HepG2 (cell line): ENCODE measurements around the gene JMJD1C. TPM values are rescaled to one million over a fixed set of nuclear protein-coding genes. Genes with fewer than 3 reads are reported as not detected.
A peak's percentile ranks its signal among the peaks of the same experiment; 100 is the strongest.

Source experiments
- ATAC-seq: fragments of 200-7000 bp; cut with Tn5 transposase; 3 replicates; pipeline ENCODE4 v1.9.1; 2020; ENCODE audit warnings: mild to moderate bottlenecking, moderate library complexity
- BruUV-seq: library from RNA; stranded (reverse); fragments of 400-500 nt; replicated peaks from 2 replicates; lab custom pipeline; 2021; lab: Mats Ljungman, UMichigan
- CTCF ChIA-PET: fragments of 300-600 bp; formaldehyde crosslinking; extraction: SDS; loops from one replicate; lab custom pipeline; 2021; ENCODE audit warnings: low total read pairs, inconsistent platforms, low intra/inter-chr PET ratio; lab: Yijun Ruan, JAX
- POLR2A ChIA-PET: fragments of 350-600 bp; sonication (Branson Sonifier 250); formaldehyde crosslinking; loops from one replicate; lab custom pipeline; 2020; ENCODE audit warnings: antibody characterized with exemption, inconsistent platforms; lab: Yijun Ruan, JAX
- DNase-seq: peaks from one replicate; pipeline ENCODE4 v3.0.0-alpha.2; 2015; ENCODE audit warnings: low spot score
- FAIRE-seq: peaks from 3 replicates; lab custom pipeline; 2011; peaks lifted over from hg19 to GRCh38; lab: Jason Lieb, UNC
- H2AFZ ChIP-seq: one replicate; pipeline ENCODE4 v1.6.1; 2011; ENCODE audit warnings: low read length, inconsistent platforms
- H3K27ac ChIP-seq: fragments of 300-600 bp; 3 replicates; pipeline ENCODE4 v1.8.0; 2011; ENCODE audit warnings: mixed run types, mild to moderate bottlenecking, mixed read lengths, low read length, inconsistent platforms; ENCODE audit not compliant: insufficient read depth; ENCODE audit errors: extremely low read length
- H3K27me3 ChIP-seq, 2 experiments: fragments of 200-600 bp in 1 of 2; 2 replicates in 1 of 2; 3 replicates in 1 of 2; pipeline versions ENCODE4 v1.6.0 to v1.8.0; 2011; ENCODE audit warnings: low read length in 2 of 2, mild to moderate bottlenecking in 2 of 2, moderate library complexity in 2 of 2, inconsistent platforms in 1 of 2; ENCODE audit not compliant: insufficient read depth in 2 of 2, control insufficient read depth in 1 of 2
- H3K36me3 ChIP-seq, 2 experiments: fragments of 200-600 bp in 1 of 2; replicated peaks in 1 of 2; 2 replicates in 1 of 2; 3 replicates in 1 of 2; pipeline versions ENCODE4 v1.5.1 to v1.8.0; 2011; ENCODE audit warnings: low read length in 2 of 2, inconsistent platforms in 1 of 2; ENCODE audit not compliant: insufficient read depth in 2 of 2, control insufficient read depth in 1 of 2
- H3K4me1 ChIP-seq: 2 replicates; pipeline ENCODE4 v1.5.1; 2012; ENCODE audit warnings: low read length, inconsistent platforms; ENCODE audit not compliant: insufficient read depth
- H3K4me2 ChIP-seq: 2 replicates; pipeline ENCODE4 v1.6.0; 2011; ENCODE audit warnings: low read depth, low read length, inconsistent platforms
- H3K4me3 ChIP-seq, 3 experiments: fragments of 200-600 bp in 1 of 3; sonication (generic), shearing (Covaris generic) in 1 of 3; replicated peaks in 1 of 3; 2 replicates each; pipeline ENCODE4 v1.5.1; 2011 to 2016; ENCODE audit warnings: low read length in 3 of 3, inconsistent platforms in 2 of 3, low read depth in 2 of 3, mild to moderate bottlenecking in 2 of 3, control low read depth in 1 of 3, mixed read lengths in 1 of 3; ENCODE audit not compliant: insufficient read depth in 1 of 3
- H3K79me2 ChIP-seq: one replicate; pipeline ENCODE4 v1.6.1; 2011; ENCODE audit warnings: low read length, inconsistent platforms; ENCODE audit not compliant: insufficient read depth
- H3K9ac ChIP-seq: 2 replicates; pipeline ENCODE4 v1.6.0; 2011; ENCODE audit warnings: mild to moderate bottlenecking, low read depth, low read length, inconsistent platforms; ENCODE audit not compliant: insufficient read depth
- H3K9me3 ChIP-seq: 2 replicates; pipeline ENCODE4 v1.5.1; 2012; ENCODE audit warnings: mild to moderate bottlenecking, low read length
- H4K20me1 ChIP-seq: 2 replicates; pipeline ENCODE4 v1.6.0; 2011; ENCODE audit warnings: inconsistent platforms, mild to moderate bottlenecking, low read length, moderate library complexity; ENCODE audit not compliant: insufficient read depth
- CBFB ChIP-seq: sonication (generic); formaldehyde crosslinking; IDR thresholded peaks from 2 replicates; pipeline ENCODE4 v1.4.0; 2020; ENCODE audit warnings: missing genetic modification reagents
- GPN1 ChIP-seq: sonication (generic); formaldehyde crosslinking; IDR thresholded peaks from 2 replicates; pipeline ENCODE4 v1.5.1; 2020; ENCODE audit warnings: missing genetic modification reagents, borderline replicate concordance
- HDAC2 ChIP-seq: sonication (generic); formaldehyde crosslinking; IDR thresholded peaks from 2 replicates; pipeline ENCODE4 v1.4.0; 2020; ENCODE audit warnings: missing genetic modification reagents
- RBAK ChIP-seq: sonication (generic); formaldehyde crosslinking; IDR thresholded peaks from 2 replicates; pipeline ENCODE4 v1.5.1; 2020; ENCODE audit warnings: mild to moderate bottlenecking, missing genetic modification reagents
- SATB2 ChIP-seq: sonication (generic); formaldehyde crosslinking; IDR thresholded peaks from 2 replicates; pipeline ENCODE4 v1.5.0; 2020; ENCODE audit warnings: missing genetic modification reagents
- SMARCE1 ChIP-seq: fragments of 450-650 bp; IDR thresholded peaks from 2 replicates; pipeline ENCODE4 v1.6.1; 2017; ENCODE audit warnings: borderline replicate concordance
- SOX13 ChIP-seq, 3 experiments: fragments of 450-650 bp in 1 of 3; sonication (generic) in 1 of 3; formaldehyde crosslinking in 1 of 3; IDR thresholded peaks in 2 of 3; conservative IDR thresholded peaks in 1 of 3; 2 replicates each; pipeline versions ENCODE4 v1.5.0 to v1.6.1; 2016 to 2020; ENCODE audit warnings: antibody characterized with exemption in 1 of 3, mild to moderate bottlenecking in 1 of 3, missing compliant biosample characterization in 1 of 3, missing genetic modification reagents in 1 of 3, moderate library complexity in 1 of 3
- TCF7 ChIP-seq: sonication (generic); IDR thresholded peaks from 2 replicates; pipeline ENCODE4 v1.6.1; 2016; ENCODE audit warnings: antibody characterized with exemption, low read depth
- ZNF260 ChIP-seq: sonication (generic); formaldehyde crosslinking; IDR thresholded peaks from 2 replicates; pipeline ENCODE4 v1.4.0; 2020; ENCODE audit warnings: missing genetic modification reagents, low read depth, mild to moderate bottlenecking, borderline replicate concordance
- ZNF446 ChIP-seq: sonication (generic); formaldehyde crosslinking; IDR thresholded peaks from 2 replicates; pipeline ENCODE4 v1.5.0; 2020; ENCODE audit warnings: mild to moderate bottlenecking, missing genetic modification reagents
- ZNF761 ChIP-seq: sonication (generic); formaldehyde crosslinking; conservative IDR thresholded peaks from 2 replicates; pipeline ENCODE4 v1.4.0; 2020; ENCODE audit warnings: mild to moderate bottlenecking, missing genetic modification reagents
- whole genome bisulfite sequencing: methylation state at CpG from one replicate; pipeline ENCODE4 v1.1.6; 2017; ENCODE audit warnings: low lambda C conversion rate; 5-methylcytosine and 5-hydroxymethylcytosine counted together
- in situ Hi-C: cut with HindIII; loops from 2 replicates; pipeline ENCODE4 v1.10.0; 2017; ENCODE audit warnings: low pct_unique_long_range_greater_than_20kb; ENCODE audit not compliant: extremely low pct_ligation_motif_present
- intact Hi-C: fragments of 100-400 bp; cut with micrococcal nuclease; formaldehyde crosslinking; loops from one replicate; pipeline ENCODE4 v1.10.0; 2022; ENCODE audit not compliant: unreplicated experiment
- polyA plus RNA-seq, 8 experiments: library from polyadenylated mRNA; depleted of rRNA in 3 of 8; stranded (reverse) in 7 of 8; unstranded in 1 of 8; fragments of >200 nt; fragmentation: Illumina TruSeq in 4 of 8; extraction: Trizol in 4 of 8; gene quantifications; 2 replicates each; pipeline versions ENCODE4 v1.2.1 to v1.2.3, GENCODE V29; 2011 to 2016; ENCODE audit warnings: low read depth in 4 of 8, missing spikeins in 1 of 8, mixed read lengths in 1 of 8; ENCODE audit not compliant: insufficient read depth in 1 of 8
- total RNA-seq, 5 experiments: library from RNA; depleted of rRNA; stranded (reverse); fragments of >200 nt; fragmentation: Illumina TruSeq; extraction: Trizol; gene quantifications; 2 replicates each; pipeline ENCODE4 v1.2.3, GENCODE V29; 2016; ENCODE audit warnings: low read depth in 1 of 5
- TF ChIP-seq, protein P1 (sequence below): sonication (generic); formaldehyde crosslinking; IDR thresholded peaks from 2 replicates; pipeline ENCODE4 v1.5.1; 2020; ENCODE audit warnings: mild to moderate bottlenecking, missing genetic modification reagents
- TF ChIP-seq, protein P2 (sequence below): sonication (generic); formaldehyde crosslinking; IDR thresholded peaks from 2 replicates; pipeline ENCODE4 v1.4.0; 2020; ENCODE audit warnings: missing genetic modification reagents

JMJD1C gene
- total and polyA plus RNA-seq, 2 of the 13 experiments (the other 11 are each of a cell fraction or from before 2014, with no cell fraction given), result 42.3 to 42.7 TPM

DNA sequence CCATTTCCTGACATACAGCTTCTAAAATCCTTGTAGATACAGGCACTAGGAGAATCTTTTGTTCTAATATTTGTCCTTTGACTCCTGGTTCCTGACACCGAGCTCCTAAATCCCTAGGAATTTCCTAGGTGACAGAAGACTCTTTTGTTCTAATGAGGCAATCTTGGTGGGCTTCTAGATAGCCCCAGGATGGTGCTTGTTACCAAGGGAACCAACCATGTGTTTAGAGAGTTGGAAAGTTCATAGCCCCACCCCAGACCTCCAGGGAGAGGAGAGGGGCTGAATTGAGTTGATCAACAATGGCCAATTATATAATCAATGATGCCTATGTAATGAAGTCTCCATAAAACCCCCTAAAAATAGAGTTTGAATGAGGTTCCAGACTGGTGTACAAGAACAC lies 145.1 kb downstream of the JMJD1C start:
- intact Hi-C loops (no loop called here), in situ Hi-C loops (no loop called here)
- H3K4me1 ChIP-seq, result peaks cover 12% of the 10 kb centered on the region
- BruUV-seq, result no TSS peak
- TF ChIP-seq SMARCE1 (no peak), SOX13 (IDR thresholded peaks at IDR 0.05) (no peak), SOX13 (CRISPR knock-in tag; conservative IDR thresholded peaks at IDR 0.05 in 1 of 2, IDR thresholded peaks at IDR 0.05 in 1 of 2) (peak in 1 of 2 experiments; percentile 30; a peak in 1 of 4 replicates)
- ChIA-PET CTCF (no interaction called here), POLR2A (no interaction called here)
- H2AFZ ChIP-seq, result no peak overlapping the region
- H3K27ac ChIP-seq, result peak overlapping the region; percentile 7
- ATAC-seq, result no peak
- no peak for FAIRE-seq
- H3K4me3 ChIP-seq, result no peak overlapping the region
- peaks cover 5% of the 10 kb centered on the region for H3K79me2 ChIP-seq
- H3K27me3 ChIP-seq, result no peaks in the 10 kb centered on the region
- no peak overlapping the region for H3K4me2 ChIP-seq
- no peaks in the 10 kb centered on the region for H3K9me3 ChIP-seq
- no peaks in the 10 kb centered on the region; a peak in 1 of 5 replicates for H3K36me3 ChIP-seq
- DNase-seq, result peak; percentile 34
- no peaks in the 10 kb centered on the region for H4K20me1 ChIP-seq
- WGBS, result 54% methylated on average over 1 of the region's 1 CpG
- H3K9ac ChIP-seq, result no peak overlapping the region

DNA sequence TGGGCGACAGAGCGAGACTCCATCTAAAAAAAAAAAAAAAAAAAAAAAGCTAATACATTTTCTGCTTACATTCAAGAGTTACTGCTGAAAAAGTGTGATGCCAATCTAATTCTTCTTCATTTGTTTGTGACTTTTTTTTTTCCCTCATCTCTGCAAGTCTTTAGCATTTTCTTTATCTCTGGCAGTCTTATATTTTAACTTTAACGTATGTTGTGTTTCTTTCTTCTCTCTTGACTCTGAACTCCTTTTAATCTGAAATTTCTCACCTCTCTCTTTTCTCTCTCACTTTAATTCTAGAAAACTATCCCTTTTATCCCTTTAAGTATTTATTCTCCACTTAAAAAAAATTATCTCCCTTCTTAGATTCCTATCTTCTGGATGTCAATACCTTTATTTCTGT lies 146.5 kb downstream of the JMJD1C start:
- in situ Hi-C loops (no loop called here), intact Hi-C loops (no loop called here)
- no peak for ATAC-seq
- no peak for DNase-seq
- H4K20me1 ChIP-seq, result no peaks in the 10 kb centered on the region
- CTCF ChIA-PET, result no interaction called here
- H3K36me3 ChIP-seq, result no peaks in the 10 kb centered on the region; a peak in 1 of 5 replicates
- H3K79me2 ChIP-seq, result peaks cover 3% of the 10 kb centered on the region
- H3K27ac ChIP-seq, result no peak overlapping the region
- POLR2A ChIA-PET, result no interaction called here
- no peak overlapping the region for H3K9ac ChIP-seq
- FAIRE-seq, result no peak
- no peak overlapping the region for H2AFZ ChIP-seq
- no TSS peak for BruUV-seq
- 93% methylated on average over 3 of the region's 3 CpGs for WGBS
- no peak overlapping the region for H3K4me2 ChIP-seq
- peaks cover 14% of the 10 kb centered on the region for H3K4me1 ChIP-seq
- no peaks in the 10 kb centered on the region for H3K27me3 ChIP-seq
- TF ChIP-seq CBFB (CRISPR knock-in tag) (no peak), ZNF260 (CRISPR knock-in tag) (no peak), ZNF761 (CRISPR knock-in tag) (no peak), RBAK (no peak), GPN1 (CRISPR knock-in tag) (no peak), TCF7 (no peak), SATB2 (CRISPR knock-in tag) (no peak), HDAC2 (CRISPR knock-in tag) (no peak), ZNF446 (CRISPR knock-in tag) (no peak)
- TF ChIP-seq, protein P1, sequence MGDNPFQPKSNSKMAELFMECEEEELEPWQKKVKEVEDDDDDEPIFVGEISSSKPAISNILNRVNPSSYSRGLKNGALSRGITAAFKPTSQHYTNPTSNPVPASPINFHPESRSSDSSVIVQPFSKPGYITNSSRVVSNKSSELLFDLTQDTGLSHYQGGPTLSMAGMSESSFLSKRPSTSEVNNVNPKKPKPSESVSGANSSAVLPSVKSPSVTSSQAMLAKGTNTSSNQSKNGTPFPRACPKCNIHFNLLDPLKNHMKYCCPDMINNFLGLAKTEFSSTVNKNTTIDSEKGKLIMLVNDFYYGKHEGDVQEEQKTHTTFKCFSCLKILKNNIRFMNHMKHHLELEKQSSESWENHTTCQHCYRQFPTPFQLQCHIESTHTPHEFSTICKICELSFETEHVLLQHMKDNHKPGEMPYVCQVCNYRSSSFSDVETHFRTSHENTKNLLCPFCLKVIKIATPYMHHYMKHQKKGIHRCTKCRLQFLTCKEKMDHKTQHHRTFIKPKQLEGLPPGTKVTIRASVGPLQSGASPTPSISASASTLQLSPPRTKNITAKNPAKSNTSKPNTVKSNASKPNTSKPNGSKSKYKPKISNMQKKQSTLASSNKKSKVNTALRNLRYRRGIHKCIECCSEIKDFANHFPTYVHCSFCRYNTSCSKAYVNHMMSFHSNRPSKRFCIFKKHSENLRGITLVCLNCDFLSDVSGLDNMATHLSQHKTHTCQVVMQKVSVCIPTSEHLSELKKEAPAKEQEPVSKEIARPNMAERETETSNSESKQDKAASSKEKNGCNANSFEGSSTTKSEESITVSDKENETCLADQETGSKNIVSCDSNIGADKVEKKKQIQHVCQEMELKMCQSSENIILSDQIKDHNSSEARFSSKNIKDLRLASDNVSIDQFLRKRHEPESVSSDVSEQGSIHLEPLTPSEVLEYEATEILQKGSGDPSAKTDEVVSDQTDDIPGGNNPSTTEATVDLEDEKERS (CRISPR knock-in tag), result no peak
- TF ChIP-seq, protein P2, sequence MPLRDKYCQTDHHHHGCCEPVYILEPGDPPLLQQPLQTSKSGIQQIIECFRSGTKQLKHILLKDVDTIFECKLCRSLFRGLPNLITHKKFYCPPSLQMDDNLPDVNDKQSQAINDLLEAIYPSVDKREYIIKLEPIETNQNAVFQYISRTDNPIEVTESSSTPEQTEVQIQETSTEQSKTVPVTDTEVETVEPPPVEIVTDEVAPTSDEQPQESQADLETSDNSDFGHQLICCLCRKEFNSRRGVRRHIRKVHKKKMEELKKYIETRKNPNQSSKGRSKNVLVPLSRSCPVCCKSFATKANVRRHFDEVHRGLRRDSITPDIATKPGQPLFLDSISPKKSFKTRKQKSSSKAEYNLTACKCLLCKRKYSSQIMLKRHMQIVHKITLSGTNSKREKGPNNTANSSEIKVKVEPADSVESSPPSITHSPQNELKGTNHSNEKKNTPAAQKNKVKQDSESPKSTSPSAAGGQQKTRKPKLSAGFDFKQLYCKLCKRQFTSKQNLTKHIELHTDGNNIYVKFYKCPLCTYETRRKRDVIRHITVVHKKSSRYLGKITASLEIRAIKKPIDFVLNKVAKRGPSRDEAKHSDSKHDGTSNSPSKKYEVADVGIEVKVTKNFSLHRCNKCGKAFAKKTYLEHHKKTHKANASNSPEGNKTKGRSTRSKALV, result no peak
- no peaks in the 10 kb centered on the region for H3K9me3 ChIP-seq
- H3K4me3 ChIP-seq, result no peak overlapping the region
